Putamen (tissue), 1 donor: ENCODE data around the gene ELK4.

ENCODE experiments used
- DNase-seq: peaks from one replicate; pipeline ENCODE4 v3.0.0-alpha.2; 2016; ENCODE audit warnings: low spot score

Gene ELK4

DNA sequence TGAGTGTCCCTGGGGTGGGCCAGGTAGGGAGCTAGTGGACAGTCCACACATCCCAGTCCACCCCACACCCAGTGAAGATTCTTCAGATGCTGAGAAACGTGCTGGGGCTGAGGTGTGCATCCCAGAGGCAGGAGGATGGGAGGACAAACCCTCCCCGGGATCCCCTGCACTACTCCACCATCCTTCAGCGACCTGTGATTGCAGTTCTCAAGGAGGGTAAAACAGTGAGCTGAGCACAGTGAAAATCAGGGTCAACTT lies 51.0 kb downstream of the ELK4 start:
- no peak for DNase-seq

DNA sequence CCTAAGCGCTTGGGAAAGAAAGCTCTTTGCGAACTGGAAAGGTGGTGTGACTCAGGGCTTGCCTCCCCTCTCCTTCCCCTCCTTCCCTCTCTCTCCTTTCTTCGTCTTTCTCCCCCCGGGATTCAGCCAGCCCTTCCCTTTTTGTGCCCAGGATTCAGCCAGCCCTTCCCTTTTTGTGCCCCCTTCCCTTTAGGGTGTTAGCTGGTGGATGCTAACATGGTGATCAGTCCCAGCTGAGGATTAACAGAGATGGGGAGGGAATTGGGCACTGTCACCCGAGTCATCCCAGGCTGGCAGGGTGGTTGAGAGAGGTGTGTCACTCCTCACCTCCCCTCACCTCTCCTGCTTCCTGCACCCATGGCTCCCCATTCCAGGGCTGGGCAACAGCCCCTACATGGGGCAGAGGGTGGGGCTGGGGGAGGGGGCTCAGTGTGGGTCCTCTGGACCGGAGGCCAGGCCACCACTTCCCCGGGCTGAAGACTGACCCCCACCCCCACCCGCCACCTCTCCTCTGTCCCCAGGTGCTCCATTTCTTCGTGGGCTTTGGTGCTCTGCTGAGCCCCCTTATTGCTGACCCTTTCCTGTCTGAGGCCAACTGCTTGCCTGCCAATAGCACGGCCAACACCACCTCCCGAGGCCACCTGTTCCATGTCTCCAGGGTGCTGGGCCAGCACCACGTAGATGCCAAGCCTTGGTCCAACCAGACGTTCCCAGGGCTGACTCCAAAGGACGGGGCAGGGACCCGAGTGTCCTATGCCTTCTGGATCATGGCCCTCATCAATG lies 51.5 kb downstream of the ELK4 start:
- no peak for DNase-seq

DNA sequence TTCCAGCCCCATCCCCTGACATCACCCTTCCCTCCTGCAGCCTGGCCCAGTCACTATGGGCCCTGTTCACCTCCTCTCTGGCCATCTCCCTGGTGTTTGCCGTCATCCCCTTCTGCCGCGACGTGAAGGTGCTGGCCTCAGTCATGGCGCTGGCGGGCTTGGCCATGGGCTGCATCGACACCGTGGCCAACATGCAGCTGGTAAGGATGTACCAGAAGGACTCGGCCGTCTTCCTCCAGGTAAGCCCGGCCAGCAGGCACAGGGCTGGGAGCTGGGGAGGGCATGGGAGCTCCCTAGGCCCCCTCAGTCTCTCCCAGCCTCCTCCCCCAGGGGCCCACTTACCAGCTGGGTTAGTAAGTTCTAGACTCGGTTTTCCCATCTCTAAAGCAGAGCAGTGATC lies 52.1 kb downstream of the ELK4 start:
- DNase-seq, result no peak

DNA sequence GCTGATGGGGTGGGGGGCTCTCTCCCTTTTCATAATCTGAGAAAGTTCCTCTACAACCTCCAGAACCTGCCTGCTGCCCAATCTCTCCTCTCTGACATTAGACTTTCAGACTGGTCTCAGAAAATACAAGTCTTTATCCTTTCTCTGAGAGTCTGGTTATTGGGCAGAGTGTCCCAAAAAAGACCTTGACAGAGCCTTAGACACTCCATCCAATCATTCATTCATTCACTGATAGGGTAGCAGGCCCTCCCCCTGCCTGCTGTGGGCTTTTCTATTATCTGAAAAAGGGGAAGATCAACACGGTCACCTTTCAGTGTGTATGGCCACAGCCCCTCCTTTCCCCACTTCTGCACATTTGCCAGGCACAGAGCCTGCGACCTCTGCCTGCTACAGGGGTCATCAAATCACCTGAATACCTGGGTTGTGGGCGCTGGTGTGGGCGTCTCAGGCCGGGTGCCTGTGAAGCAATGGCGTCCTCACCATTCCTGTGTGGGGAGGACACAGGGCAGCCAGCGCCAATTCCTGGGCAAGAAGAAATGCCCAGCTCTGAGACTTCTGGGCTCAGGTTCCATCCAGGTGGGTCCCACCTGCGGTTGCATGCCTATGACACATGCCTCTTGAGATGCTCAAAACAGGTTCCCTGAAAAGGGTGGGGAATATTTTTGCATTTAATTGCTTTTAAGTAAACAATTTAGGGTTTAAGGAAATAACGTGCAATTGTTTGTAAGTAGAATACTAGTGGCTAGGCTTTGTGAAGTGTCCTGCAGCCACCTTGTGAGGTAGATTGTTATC lies 52.8 kb downstream of the ELK4 start:
- no peak for DNase-seq

DNA sequence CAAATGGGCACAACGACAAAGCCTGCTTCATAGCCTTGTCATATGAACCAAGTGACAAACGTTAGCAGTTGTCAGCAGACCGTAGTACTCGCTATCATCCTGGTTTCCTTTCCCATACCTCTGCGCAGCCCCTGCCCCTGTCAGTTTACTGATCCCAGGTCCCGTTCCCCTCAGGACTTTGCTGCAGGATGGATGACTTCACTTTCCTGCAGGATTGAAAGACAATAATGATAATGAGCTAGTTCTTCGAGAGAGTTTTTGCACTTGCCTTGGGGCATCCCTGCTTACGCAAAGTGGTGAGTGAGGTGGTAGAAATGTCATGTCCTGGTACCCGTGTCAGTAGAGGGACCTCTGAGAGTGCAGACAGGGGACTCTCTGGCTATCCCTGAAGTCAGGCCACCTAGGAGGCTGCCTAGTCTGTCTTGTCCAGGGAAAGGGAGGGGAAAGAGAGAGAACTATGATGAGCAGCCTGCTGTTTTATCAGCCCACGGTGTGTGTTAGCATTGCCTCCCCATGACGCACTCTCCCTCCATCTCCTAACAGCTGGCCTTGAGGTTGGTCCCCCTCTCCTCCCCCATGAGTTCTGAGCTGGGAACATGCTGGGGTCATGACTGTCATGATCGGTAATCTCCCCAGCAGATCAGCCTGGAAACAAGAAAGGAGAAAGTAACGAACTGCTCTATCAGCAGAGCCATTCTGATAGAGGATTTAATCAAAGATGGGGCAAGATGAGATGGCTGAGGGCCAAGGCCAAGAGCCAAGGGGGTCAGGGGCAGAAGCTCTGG lies 53.7 kb downstream of the ELK4 start:
- DNase-seq, result no peak

DNA sequence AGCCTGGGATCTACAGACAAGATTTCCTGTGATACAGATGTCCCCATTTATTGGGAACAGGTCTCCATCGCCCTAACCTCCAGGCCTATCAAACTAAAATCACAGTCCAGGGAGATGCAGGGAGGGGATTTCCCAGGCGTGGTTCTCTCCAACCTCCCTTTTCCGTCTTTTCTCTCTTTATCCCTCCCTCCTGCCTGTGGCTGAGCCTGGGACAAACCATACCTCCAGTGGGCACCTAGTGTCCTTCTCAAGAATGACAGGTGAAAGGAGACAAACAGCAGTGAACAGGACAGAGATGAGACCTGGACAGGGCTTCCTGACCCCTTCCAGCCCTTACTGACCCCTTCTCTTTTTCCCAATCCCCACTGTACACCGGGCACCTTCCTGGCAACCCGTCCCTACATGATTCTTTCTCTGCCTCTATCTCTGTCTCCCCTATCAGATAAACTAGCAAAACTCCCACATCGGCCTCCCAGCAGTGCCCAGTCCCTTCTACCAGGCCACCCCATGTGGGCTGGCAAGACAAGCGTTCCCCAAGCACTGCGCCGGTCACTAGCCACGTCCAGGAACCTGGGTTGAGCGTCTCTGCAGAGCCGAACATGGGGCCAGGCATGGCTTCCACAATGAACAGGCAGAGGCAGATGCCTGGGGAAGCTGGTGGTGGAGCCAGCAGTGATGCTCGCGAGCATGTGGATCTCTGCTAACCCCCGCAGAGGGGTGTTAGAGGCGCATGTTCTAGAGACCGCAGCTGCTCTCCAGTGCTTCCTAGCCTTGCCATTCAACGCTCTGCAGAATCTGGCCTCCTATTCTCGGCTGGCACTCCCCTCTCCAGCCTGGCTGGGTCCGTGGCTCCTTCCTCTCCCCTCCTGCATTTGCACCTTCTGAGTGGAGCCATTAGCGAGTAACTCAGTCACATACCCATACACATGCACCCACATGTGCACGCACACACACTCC lies 54.7 kb downstream of the ELK4 start:
- DNase-seq, result no peak

DNA sequence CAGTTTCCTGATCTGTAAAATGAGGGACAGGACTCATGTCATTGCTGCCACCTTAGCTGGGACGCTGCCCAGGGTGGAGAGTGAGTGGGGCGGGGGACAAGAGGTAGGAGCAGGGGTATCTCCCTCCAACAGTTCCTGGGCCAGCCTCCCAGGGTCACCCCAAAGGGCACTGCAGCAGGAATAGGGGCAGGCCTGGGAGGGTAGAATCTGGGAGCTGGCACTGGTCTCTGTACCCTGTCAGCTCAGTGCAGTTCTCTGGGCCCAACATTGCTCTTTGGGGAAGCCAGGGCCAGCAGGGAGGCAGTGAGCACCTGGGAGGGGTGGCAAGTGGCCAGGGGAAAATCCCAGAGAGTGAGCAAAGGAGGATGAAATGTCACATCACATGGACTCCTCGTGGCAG lies 55.8 kb downstream of the ELK4 start:
- DNase-seq, result no peak

DNA sequence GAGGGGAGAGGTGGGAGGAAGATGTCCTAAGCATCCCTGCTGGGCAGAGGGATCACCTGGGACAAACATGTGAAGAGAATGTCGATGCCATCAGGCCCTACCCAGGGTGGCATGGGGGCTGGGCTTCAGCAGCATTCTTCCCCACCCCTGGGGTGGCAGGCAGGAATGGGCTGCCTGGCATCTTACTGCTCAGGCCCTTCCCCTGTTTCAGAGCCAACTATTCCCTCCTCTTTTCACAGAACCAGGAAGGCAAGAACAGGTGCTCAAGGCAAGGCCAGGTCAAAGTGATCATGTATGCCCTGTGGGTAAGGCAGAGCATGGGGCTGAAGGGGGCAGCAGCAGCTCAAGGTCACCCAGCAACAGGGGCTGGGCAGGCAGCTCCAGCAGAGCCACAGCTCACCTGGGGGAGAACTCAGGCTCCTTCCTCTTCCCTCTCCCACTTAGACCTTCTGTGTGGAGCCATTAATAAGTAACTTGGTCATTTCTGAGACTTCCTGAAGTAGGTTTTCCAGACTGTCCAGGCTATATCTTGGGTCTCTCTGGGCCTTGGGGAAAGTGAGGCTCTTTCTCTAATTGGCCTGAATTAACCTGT lies 56.4 kb downstream of the ELK4 start:
- no peak for DNase-seq

DNA sequence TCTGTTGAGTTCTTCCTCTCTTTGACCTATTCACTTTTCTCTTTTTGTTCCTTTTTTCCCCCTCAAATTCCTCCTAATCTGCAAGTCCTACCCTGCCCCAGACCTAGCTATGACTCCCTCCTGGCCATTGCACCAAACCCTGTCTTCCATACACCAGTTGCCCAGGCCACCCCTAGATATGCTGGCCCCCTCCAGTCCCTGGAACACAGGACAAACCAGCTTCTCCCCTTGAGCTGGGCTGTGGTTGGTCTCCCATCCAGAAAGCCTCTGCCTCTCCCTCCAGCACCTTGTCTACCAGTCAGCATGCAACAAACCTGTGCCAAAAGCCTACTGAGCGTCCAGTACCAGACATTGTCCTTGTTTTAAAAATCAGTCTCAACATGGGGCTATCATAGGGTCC lies 59.4 kb downstream of the ELK4 start:
- no peak for DNase-seq

DNA sequence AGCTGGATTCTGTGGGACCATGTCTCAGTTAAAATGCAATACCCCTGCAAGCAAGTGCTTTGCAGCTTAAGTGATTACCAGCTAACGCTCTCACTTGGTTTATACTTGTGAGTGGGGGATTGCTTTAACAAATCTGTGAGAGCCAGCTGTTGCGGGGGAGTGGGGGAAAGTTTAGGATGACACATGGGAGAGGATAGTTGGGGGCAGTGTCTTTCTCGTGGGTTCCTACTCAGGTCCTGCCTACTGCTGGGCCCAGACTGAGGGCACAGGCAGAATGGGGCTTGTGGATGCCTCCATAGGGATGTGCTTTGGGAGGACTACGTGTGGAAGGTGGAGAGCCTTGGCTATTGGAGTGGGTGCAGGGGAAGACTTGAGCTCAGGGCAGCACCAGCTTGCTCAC lies 60.1 kb downstream of the ELK4 start:
- DNase-seq, result no peak

DNA sequence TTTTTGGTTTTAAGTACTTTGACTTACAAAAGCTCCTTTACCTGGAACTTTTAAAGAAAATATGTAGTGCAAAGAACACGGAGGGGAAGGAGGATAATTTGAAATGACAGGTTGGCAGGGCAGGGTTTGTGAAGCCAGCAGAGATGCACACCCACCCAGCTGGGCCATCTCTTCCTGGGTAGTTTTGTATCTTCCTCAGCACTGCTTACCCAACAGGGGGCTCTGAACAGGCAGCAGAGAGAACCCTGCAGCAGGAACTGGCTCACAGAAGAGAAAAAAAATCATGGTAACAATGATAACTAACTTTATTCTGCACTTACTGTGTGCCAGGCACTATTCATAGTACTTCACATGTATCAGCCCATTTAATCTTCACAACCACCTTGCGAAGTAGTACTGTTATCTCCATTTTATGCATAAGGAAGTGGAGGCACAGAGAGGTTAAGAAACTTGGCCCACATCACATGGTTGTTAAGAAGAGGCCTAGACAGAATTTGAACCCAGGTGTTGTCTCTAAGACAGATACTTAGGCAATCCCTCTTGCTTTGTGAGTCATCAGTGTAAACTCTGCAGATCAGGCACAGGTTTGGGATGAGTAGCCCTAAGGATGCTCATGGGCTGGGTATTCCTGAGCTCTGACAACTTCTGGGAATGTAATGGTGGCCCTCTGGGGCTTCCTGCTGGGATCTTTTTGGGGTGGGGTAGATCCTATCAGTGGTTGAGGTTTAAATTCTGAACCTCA lies 60.8 kb downstream of the ELK4 start:
- no peak for DNase-seq

DNA sequence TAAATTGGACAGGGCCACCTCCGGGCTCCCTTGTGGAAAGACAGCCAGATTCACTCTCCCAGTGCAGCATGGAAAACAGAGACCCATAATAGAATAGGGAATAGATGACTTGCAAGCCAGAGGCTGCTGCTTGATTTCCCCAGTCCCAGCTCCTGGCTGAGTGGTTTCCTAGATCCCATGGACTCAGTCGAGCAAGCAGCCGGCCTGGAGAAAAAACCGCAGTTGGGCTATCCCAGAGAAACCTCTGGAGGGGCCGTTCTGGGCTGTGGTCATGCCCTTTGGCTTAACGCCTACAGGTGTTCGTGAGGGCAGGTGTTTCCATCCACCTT lies 61.7 kb downstream of the ELK4 start:
- DNase-seq, result no peak

DNA sequence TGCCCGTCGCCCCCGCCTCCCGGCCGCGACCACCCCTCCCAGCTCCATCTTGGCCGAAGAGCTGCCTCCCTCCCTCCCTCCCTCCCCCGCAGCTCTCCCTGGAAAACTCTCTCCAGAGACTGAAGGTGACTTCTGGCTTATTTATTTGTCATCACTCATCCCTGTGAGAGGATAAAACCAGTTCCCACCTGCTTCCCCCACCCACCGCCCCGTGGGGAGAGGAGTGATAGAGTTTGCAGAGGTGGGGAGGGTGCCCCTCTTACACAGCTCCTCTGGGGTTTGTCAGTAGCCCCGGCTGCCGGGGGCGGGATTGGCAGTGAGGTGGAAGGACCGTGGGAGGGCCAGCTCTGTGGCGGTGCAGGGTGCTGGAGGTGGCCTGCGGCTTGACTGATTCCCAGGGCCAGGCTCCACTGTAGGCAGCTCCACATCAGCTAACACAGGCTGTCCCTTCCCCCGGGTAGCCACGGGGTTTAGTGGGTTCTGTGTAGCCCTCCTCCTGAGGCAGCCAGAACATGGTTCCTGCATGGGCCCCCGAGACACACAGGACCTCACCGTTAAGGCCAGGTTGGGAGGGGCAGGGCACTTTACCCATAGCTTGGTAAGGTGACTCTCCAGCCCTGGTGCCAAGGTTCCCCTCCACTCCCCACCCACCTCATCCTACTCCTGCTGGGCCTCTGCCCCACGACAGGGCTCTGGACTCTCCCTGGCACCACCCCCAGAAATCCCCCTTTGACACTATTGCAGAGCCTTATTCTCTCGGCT lies 62.2 kb downstream of the ELK4 start:
- DNase-seq, result no peak

DNA sequence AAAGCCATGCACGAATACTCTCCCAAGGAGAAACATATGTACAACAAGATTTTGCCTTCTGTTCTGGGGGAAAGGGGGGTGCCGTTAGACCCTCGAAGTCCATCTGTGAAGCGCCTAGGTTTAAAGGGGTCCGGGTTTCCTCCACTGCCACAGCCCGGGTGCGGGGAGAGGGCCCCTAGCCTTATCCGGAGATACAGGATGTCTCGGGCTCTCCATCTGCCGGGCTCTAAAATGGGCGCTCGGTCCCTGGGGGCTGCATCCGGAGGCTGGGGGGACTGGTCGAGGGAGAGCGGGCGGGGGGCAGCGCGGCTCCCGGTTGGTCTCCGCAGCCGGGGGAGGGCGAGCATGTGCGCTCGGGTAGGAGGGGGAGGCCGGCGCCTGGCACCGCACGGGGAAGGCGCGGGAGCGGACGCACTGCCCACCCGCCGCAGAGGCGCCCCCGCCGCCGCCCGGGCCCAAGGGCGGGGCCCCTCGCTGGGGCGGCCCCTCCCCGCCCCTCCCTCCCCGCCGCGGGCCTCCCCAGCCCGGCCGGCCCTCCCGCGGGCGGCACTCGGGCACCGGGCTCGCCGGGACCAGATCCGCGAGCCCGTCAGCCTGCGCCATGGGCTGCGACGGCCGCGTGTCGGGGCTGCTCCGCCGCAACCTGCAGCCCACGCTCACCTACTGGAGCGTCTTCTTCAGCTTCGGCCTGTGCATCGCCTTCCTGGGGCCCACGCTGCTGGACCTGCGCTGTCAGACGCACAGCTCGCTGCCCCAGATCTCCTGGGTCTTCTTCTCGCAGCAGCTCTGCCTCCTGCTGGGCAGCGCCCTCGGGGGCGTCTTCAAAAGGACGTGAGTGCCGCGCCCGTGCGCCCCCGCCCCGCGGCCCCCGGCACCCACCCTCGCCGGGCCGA lies 63.1 kb downstream of the ELK4 start:
- DNase-seq, result no peak

DNA sequence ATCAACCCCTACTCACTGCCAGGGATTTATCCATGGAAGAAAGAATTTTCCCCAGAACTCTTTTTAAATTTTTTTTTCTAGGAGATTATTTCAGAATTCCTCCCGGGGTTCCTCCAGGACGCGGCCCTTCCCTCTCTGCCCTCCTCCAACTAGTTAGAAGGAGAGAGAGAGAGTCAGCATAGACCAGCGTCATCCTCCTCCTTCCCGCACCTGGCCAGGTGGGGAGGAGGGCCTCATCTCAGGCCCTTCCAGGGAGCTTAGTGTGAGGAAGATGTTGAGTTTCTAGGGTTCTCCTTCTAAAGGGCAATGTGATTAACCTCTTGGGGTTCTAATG lies 63.7 kb downstream of the ELK4 start:
- DNase-seq, result no peak

DNA sequence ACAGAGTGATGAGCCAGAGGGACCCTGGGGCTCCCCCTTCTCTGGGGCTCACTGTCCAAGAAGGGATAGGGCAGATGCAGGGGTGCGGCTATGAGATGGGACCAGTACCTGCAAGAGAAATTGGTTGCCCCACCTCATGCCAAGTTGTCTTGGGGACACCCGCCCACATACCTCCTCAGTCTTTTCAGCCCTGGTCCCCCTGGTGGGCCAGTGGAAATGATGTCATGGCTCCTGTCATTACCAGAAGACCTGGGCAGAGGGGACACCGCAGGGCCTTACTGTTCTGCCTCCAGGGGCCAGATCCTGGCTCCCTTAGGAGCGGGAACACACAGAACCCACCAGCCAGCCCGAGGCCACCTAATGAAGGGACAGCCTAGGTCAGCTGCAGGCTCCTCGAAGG lies 64.1 kb downstream of the ELK4 start:
- no peak for DNase-seq

DNA sequence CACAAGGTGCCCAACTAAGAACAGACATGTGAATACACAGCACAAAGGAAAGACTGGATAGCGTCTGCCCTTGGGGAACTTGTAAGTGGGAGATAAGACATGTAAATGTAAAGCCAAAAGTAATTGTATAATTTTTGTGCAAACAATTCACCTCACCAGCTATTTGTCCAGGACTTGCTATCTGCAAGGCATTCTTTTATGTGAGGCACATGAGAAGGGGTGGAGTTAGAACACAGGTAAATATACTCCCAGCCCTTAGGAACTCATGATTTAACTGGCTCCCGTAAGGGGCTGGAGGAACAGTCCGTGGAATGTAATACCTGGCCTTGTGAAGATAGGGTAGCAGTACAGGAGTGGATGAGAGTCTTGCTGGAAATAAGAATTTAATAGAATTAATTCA lies 66.0 kb downstream of the ELK4 start:
- DNase-seq, result no peak

DNA sequence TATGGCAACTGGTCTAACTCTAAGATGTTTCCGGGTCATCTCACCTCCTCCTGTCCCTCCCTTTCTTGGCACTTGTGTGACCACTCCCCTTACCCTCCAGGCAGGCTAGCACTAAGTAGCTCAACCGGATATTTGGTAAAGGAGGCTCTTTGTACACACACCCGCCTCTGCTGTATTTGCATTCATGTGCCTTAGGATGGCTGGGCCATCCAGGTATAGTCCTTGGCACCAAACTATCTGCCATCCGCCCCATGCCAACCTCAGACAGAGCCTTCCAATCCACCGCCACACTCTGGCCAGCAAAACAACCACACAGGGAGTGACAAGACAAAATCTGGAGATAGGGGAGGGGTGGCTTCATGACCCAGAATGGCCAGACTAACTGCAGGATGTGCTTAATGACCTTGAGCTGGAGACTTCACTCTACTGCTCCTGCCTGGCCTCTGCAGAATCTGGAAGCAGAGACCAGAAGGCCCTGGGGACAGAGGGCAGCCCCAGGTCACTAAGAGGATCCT lies 67.8 kb downstream of the ELK4 start:
- no peak for DNase-seq
